GM19043 (cell line): Measurements from ENCODE around the gene RAPGEF4.
"Not testable (repeated sequence)": the region's sequence is repeated elsewhere in the genome, so short reads cannot be mapped to it uniquely, and the experiment has no call there.

Experiments used
- ATAC-seq: cut with Tn5 transposase; IDR thresholded peaks from one replicate; pipeline ENCODE4 v1.9.1; 2021; ENCODE audit warnings: low read depth; ENCODE audit not compliant: unreplicated experiment

RAPGEF4 gene

DNA sequence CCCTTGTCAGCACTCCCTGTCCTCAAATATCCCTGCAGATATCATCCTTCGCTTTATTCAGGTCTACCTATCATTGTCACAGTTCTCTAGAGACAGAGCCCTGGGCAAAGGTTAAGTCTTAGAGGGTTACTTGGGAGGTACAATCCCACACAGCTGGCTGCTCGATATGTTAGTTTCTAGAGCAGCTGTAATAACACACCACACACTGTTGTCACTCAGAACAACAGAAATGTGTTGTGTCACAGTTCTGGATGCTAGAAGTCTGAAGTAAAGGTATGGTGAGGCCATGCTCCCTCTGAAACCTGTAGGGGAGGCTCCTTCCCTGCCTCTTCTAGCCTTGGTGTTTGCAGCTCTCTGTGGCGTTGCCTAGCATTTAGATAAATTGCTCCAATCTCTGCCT, 9.9 kb upstream of the RAPGEF4 start:
- no peak for ATAC-seq

- no peak for ATAC-seq
These were observed 9.4 kb upstream of the RAPGEF4 start for GRCh38 chr2:172726172-172726735.

- no peak for ATAC-seq
These were observed 5.2 kb upstream of the RAPGEF4 start for GRCh38 chr2:172730411-172730810.

DNA sequence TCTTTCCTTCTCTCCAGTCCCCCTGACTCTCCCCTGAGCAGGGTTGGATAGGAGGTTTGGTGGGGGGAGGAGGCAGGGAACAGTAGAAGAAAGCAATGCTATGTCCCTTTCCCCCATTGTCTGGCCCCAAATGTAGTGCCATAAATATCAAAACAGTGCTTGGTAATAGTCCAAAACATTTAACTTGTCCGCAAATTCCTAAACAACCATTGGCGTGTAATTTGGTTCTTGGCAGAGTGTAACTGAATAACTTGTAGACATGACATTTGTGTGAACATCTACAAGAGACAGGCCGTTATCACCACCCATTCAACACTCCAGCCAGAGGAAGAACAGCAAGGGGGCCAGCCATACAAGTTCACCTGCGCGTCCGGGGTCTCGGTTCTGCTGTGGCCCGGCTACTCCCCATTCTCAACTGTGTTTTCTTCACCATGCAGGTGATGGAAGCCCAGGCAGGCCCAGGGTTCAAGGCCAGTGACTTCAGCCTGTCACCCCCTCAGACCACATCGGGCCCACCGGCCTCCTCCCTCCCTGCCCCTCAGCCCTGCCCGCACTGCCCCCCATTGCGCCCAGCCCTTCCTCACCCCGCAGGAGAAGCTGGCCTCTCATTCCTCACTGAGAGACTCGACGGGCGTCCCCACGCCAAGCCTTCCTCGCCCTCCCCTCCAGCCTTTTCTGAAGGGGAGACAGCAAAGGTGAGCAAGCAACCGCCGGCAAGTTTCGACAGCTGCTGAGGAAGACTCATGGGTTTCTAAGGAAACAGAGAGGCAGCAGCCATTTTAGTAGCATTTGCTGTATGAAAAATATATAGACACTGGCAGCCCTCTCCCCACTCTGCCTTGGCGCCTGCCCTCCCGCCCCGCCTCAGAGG, 699 bp upstream of the RAPGEF4 start:
- no peak for ATAC-seq

- no peak for ATAC-seq
These were observed 954 bp downstream of the RAPGEF4 start for GRCh38 chr2:172736424-172737174.

- no peak for ATAC-seq
These were observed 4.1 kb downstream of the RAPGEF4 start for GRCh38 chr2:172739661-172740266.

DNA sequence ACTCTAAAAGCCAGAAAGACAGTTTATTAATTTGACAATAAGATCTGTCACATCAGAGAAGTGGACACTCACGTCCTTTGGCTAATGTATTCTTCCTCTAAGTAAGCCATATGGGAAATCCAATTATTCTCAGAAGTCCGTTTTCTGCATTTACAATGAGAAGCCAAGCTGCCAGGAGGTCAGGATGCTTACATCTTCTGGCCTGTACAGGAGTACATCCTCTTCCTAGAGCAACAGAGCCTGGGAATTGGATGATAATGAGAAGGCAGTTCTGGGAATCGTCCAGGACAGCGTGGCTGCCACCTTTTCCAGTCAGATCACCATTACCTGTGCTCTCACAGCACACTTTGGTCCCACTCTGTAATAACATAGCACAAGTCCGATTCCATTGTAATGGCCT, 5.2 kb downstream of the RAPGEF4 start:
- no peak for ATAC-seq

DNA sequence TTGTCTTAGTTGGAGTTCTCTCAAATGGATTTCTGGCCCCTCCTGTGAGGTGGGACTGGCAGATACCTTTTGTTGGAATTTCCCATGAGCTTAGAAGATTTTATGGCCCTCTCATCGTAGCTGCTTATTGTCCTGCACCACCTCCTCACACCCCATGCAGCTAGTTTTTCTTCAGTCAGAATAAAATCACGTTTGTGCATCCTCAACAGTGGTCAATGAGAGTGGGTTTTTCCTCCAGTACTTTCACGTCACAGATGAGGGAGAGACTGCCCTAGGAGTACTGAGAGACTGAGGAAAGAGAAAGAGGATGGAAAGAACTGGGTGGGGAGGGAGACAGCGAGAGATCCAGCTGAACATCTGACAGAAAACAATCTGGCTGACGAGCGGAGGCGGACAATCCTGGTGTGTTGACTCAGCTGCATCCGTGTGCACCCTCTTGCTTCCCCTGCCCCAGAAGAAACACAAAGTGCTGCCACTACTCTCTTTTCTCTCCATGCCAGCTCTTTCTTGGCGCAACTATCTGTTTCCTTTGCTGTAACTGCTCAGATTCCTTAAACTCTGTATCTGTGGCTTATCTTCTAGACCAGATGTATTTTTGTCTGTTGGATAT, 7.4 kb downstream of the RAPGEF4 start:
- no peak for ATAC-seq

- ATAC-seq, result no peak
These were observed 8.3 kb downstream of the RAPGEF4 start for GRCh38 chr2:172743898-172744297.

- no peak for ATAC-seq
These were observed 10.0 kb downstream of the RAPGEF4 start for GRCh38 chr2:172745636-172746035.

DNA sequence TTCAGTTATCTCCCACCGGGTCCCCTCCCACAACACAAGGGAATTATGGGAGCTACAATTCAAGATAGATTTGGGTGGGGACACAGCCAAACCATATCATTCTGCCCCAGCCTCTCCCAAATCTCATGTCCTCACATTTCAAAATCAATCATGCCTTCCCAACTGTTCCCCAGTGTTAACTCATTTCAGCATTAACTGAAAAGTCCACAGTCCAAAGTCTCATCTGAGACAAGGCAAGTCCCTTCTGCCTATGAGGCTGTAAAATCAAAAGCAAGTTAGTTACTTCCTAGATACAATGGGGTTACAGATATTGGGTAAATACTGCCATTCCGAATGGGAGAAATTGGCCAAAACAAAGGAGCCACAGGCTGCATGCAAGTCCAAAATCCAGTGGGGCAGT, 12.9 kb downstream of the RAPGEF4 start:
- not testable (repeated sequence) for ATAC-seq

DNA sequence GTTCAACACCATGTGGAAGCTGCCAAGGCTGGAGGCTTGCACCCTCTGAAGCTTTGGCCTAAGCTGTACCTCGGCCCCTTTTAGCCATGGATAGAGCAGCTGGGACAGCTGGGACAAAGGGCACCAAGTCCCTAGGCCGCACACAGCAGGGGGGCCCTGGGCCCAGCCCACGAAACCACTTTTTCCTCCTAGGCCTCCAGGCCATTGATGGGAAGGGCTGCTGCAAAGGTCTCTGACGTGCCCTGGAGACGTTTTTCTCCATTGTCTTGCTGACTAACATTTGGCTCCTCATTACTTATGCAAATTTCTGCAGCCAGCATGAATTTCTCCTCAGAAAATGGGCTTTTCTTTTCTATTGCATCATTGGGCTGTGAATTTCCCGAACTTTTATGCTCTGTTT, 13.7 kb downstream of the RAPGEF4 start:
- no peak for ATAC-seq

GRCh38 chr2:172751564-172751963, 15.9 kb downstream of the RAPGEF4 start:
- no peak for ATAC-seq

DNA sequence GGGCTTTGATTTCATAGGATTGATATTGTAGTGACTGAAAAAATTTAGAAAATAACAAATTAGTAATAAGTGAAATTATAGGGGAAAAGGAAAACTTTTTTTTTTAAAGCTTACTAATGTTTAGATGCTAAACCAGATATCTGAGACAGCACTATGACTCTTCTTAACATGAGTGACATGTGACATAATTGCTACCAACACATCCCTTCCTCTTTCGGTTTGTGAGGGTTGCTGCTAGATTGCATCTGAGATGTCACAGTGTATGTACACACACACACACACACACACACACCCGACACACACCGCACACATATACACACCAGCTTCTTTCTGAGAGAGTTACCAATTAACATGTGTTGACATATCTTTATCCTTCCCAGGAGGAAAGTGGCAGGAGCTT, 18.0 kb downstream of the RAPGEF4 start:
- ATAC-seq, result no peak

DNA sequence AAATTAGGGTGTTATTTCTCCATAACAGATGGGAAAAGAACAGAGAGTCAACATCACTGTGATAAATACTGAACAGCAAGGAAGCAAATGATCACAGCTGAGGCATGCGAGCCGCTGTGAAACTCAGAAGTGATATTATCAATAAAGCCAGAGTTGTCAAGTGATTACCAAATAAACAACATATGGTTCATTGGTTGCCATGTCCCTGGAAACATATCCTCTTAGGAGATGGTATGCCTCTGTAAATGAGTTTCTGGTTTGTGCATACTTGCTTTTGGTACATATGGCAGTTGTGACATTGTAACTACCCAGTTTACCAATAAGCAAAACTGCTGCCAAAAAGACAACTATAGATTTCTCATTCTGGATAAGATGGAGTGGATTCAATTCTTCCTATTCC, 23.8 kb downstream of the RAPGEF4 start:
- no peak for ATAC-seq

- no peak for ATAC-seq
These were observed 25.7 kb downstream of the RAPGEF4 start for GRCh38 chr2:172761306-172761705.

DNA sequence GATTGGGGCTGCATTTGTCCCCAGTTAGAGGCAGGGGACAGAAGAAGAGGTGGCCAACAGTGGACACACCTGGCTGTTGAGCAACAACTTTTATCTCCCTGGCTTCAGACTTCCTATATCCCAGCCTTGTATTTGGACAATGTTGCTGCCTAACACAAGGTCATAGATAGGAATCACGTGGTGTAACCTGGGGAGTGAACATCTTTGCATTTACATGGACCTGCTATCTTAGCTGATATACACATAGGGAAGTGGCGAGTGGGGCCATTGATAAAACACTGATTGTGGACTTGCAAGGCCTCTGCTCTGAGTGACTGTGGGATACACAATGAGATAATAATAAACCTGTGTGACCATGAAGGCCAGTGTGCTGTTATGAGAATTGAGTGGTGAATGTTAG, 26.9 kb downstream of the RAPGEF4 start:
- ATAC-seq, result no peak

- ATAC-seq, result no peak
These were observed 27.4 kb downstream of the RAPGEF4 start for GRCh38 chr2:172763079-172763478.

DNA sequence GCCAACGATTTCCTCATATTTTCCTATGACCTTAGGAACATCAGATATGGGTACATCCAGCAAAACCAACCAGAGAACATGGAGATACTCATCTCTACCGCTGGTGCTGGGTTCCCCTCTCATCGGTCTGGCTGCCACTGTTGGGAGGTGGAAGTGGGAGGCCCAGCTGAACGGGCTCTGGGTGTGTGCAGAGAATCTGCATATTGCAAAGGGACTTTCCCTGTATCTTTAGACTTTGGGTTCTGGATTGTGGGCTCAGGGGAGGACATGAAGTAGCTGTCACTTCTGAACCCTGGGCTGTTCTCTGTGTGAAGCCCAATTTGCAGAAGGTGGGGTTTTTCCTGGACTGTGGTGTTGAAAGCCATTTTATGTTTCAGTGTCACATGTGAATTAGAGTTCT, 30.0 kb downstream of the RAPGEF4 start:
- no peak for ATAC-seq

DNA sequence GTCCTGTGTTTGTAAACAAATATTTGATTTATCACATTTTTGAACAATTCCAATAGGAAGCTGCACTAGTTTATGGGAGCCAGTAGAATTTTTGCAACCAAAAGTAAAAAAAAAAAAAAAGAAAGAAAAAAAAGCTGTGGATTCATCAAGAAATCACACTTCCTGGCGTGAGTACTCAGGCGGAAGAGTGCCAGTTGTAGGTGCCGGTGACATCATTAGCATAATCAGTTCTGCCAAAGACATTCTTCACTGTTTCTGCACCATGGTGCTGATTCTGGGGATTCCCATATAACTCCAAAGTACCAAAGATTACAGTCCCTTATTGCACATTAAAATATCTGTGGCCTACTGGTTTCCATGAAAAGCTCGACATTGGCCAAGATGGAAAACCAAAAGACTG, 32.8 kb downstream of the RAPGEF4 start:
- no peak for ATAC-seq

DNA sequence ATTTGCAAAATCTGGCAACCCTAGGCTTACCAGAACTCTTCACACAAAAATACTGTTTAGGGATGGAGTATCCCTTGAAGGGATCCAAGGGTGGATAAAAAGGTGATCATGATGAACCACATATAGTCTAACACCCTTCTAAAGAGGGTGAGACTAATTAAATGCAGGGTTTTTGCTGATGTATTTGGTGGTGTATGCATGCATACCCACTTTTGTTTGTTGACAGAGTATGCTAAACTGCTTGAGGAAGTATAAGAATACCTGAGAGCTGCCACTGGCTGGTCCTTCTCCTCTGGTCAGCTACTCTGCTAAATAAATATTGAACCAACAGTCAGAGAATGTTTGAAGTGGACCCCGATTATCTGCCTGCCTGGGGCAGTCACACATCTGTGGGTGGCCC, 34.2 kb downstream of the RAPGEF4 start:
- no peak for ATAC-seq
